GM19043 (cell line): ENCODE results near the gene CDK11B.
A peak's percentile ranks its signal among the peaks of the same experiment; 100 is the strongest.
"Not testable (repeated sequence)": the region's sequence is repeated elsewhere in the genome, so short reads cannot be mapped to it uniquely, and the experiment has no call there.

Experiments used
- ATAC-seq: cut with Tn5 transposase; IDR thresholded peaks from one replicate; pipeline ENCODE4 v1.9.1; 2021; ENCODE audit warnings: low read depth; ENCODE audit not compliant: unreplicated experiment

CDK11B gene

GRCh38 chr1:1662830-1663560 is 4.2 kb upstream of the CDK11B start:
- not testable (repeated sequence) for ATAC-seq

- not testable (repeated sequence) for ATAC-seq
Measured at GRCh38 chr1:1662392-1662791, 3.6 kb upstream of the CDK11B start.

GRCh38 chr1:1648265-1648664 is 10.5 kb downstream of the CDK11B start:
- ATAC-seq = not testable (repeated sequence)

- not testable (repeated sequence) for ATAC-seq
Measured at GRCh38 chr1:1647567-1648241, 11.1 kb downstream of the CDK11B start.

GRCh38 chr1:1646326-1646725 is 12.5 kb downstream of the CDK11B start:
- not testable (repeated sequence) for ATAC-seq

- ATAC-seq = not testable (repeated sequence)
Measured at GRCh38 chr1:1640711-1641461, 17.9 kb downstream of the CDK11B start.

GRCh38 chr1:1640081-1640480 is 18.7 kb downstream of the CDK11B start:
- not testable (repeated sequence) for ATAC-seq

- ATAC-seq = not testable (repeated sequence)
Measured at GRCh38 chr1:1639368-1639767, 19.4 kb downstream of the CDK11B start.

- not testable (repeated sequence) for ATAC-seq
Measured at GRCh38 chr1:1638528-1638927, 20.3 kb downstream of the CDK11B start.

GRCh38 chr1:1637479-1637875 is 21.3 kb downstream of the CDK11B start:
- ATAC-seq = not testable (repeated sequence)

GRCh38 chr1:1636621-1637478 is 22.0 kb downstream of the CDK11B start:
- ATAC-seq = not testable (repeated sequence)

- ATAC-seq = not testable (repeated sequence)
Measured at GRCh38 chr1:1634613-1635012, 24.2 kb downstream of the CDK11B start.

GRCh38 chr1:1633409-1633808 is 25.4 kb downstream of the CDK11B start:
- ATAC-seq = not testable (repeated sequence)

- no peak for ATAC-seq
Measured at GRCh38 chr1:1631782-1632420, 26.9 kb downstream of the CDK11B start, which contains the start of gene MMP23B. TSS of gene MMP23B (plus strand) at chr1:1632173. CDS start at chr1:1632219, 46 bp downstream.

- no peak for ATAC-seq
Measured at GRCh38 chr1:1630965-1631781, 27.6 kb downstream of the CDK11B start.

GRCh38 chr1:1630191-1630964 is 28.4 kb downstream of the CDK11B start:
- ATAC-seq = peak; percentile 71

GRCh38 chr1:1629430-1630190 is 29.2 kb downstream of the CDK11B start:
- ATAC-seq = no peak
